Mesendoderm (in vitro differentiated cells): ENCODE data around the gene PCDHGA7.
A peak's percentile ranks its signal among the peaks of the same experiment; 100 is the strongest.
"Not testable (repeated sequence)": the region's sequence is repeated elsewhere in the genome, so short reads cannot be mapped to it uniquely, and the experiment has no call there.

Experiments used
- DNase-seq: peaks from one replicate; pipeline ENCODE4 v3.0.0; 2013
- H2AK5ac ChIP-seq: 2 replicates; pipeline ENCODE4 v1.6.1; 2013; ENCODE audit warnings: low read length, inconsistent platforms
- H2BK120ac ChIP-seq: 2 replicates; pipeline ENCODE4 v1.6.1; 2013; ENCODE audit warnings: low read depth, mild to moderate bottlenecking, low read length, moderate library complexity, mixed read lengths
- H2BK15ac ChIP-seq: replicated peaks from 2 replicates; pipeline ENCODE4 v1.6.1; 2013; ENCODE audit warnings: low read depth, mild to moderate bottlenecking, moderate library complexity
- H2BK5ac ChIP-seq: 2 replicates; pipeline ENCODE4 v1.6.1; 2013; ENCODE audit warnings: low read length, inconsistent platforms
- H3K18ac ChIP-seq: 2 replicates; pipeline ENCODE4 v1.6.1; 2013; ENCODE audit warnings: mild to moderate bottlenecking, low read length, mixed read lengths
- H3K23ac ChIP-seq: one replicate; pipeline ENCODE4 v1.6.1; 2013; ENCODE audit warnings: low read length
- H3K27ac ChIP-seq: 2 replicates; pipeline ENCODE4 v1.5.1; 2013; ENCODE audit warnings: low read depth, mild to moderate bottlenecking, inconsistent platforms, low read length, moderate library complexity
- H3K27me3 ChIP-seq: 2 replicates; pipeline ENCODE4 v1.6.1; 2013; ENCODE audit warnings: low read length, control low read depth, mild to moderate bottlenecking, inconsistent platforms; ENCODE audit not compliant: insufficient read depth, poor library complexity
- H3K36me3 ChIP-seq: 2 replicates; pipeline ENCODE4 v1.6.1; 2013; ENCODE audit warnings: low read length, inconsistent platforms; ENCODE audit not compliant: control insufficient read depth, insufficient read depth
- H3K4ac ChIP-seq: one replicate; pipeline ENCODE4 v1.6.1; 2013; ENCODE audit warnings: low read depth, mild to moderate bottlenecking, low read length, moderate library complexity
- H3K4me1 ChIP-seq: 2 replicates; pipeline ENCODE4 v1.6.1; 2013; ENCODE audit warnings: low read depth, low read length, inconsistent platforms; ENCODE audit not compliant: control insufficient read depth
- H3K4me2 ChIP-seq: 2 replicates; pipeline ENCODE4 v1.6.1; 2013; ENCODE audit warnings: low read length
- H3K4me3 ChIP-seq: 2 replicates; pipeline ENCODE4 v1.5.1; 2013; ENCODE audit warnings: mild to moderate bottlenecking, low read length
- H3K56ac ChIP-seq: one replicate; pipeline ENCODE4 v1.6.1; 2013; ENCODE audit warnings: low read length
- H3K79me1 ChIP-seq: 2 replicates; pipeline ENCODE4 v1.6.1; 2013; ENCODE audit warnings: low read length, inconsistent platforms
- H3K79me2 ChIP-seq: 2 replicates; pipeline ENCODE4 v1.6.1; 2013; ENCODE audit warnings: mild to moderate bottlenecking, low read length; ENCODE audit not compliant: control insufficient read depth, insufficient read depth
- H3K9ac ChIP-seq: 2 replicates; pipeline ENCODE4 v1.6.1; 2013; ENCODE audit warnings: low read length, inconsistent platforms
- H4K5ac ChIP-seq: one replicate; pipeline ENCODE4 v1.6.1; 2013; ENCODE audit warnings: low read length
- H4K8ac ChIP-seq: one replicate; pipeline ENCODE4 v1.6.1; 2013; ENCODE audit warnings: low read depth, mild to moderate bottlenecking, control low read depth, low read length, moderate library complexity
- WGBS: extraction: QIAGEN DNeasy Blood & Tissue Kit; methylation state at CpG from one replicate; pipeline ENCODE4 v1.1.7; 2013; ENCODE audit warnings: low lambda C conversion rate, missing lambda C conversion rate; ENCODE audit not compliant: insufficient coverage; ENCODE audit errors: extremely low coverage; 5-methylcytosine and 5-hydroxymethylcytosine counted together

PCDHGA7 gene

GRCh38 chr5:141412854-141413539, 30.5 kb downstream of the PCDHGA7 start, which contains the start of gene PCDHGA10:
Gene PCDHGA10 (plus strand): TSS chr5:141412987. CDS start chr5:141413176, 189 bp downstream.
- no peaks in the 10 kb centered on the region for H3K4me1 ChIP-seq
- H3K4ac ChIP-seq: no peak within 1 kb of the TSS
- no peak within 1 kb of the TSS for H2AK5ac ChIP-seq
- peak within 1 kb of the TSS; percentile 81 for H3K56ac ChIP-seq
- no CpG with 5 or more reads among the region's 31 CpGs for WGBS
- H3K18ac ChIP-seq: no peak within 1 kb of the TSS
- no peak within 1 kb of the TSS for H2BK15ac ChIP-seq
- no peaks in the 10 kb centered on the region for H3K79me1 ChIP-seq
- no peaks in the 10 kb centered on the region for H3K36me3 ChIP-seq
- H3K27ac ChIP-seq: peak within 1 kb of the TSS; percentile 47
- DNase-seq: peak; percentile 87
- no peaks in the 10 kb centered on the region for H3K27me3 ChIP-seq
- no peaks in the 10 kb centered on the region for H3K79me2 ChIP-seq
- peak within 1 kb of the TSS; percentile 64 for H3K4me3 ChIP-seq
- H2BK120ac ChIP-seq: no peak within 1 kb of the TSS
- H4K8ac ChIP-seq: no peak within 1 kb of the TSS
- H3K9ac ChIP-seq: peak within 1 kb of the TSS; percentile 74
- H3K4me2 ChIP-seq: peak within 1 kb of the TSS; percentile 37
- no peak within 1 kb of the TSS for H2BK5ac ChIP-seq
- no peak within 1 kb of the TSS for H4K5ac ChIP-seq
- no peak within 1 kb of the TSS for H3K23ac ChIP-seq

GRCh38 chr5:141413540-141414069, 31.1 kb downstream of the PCDHGA7 start:
- H3K4me2 ChIP-seq: peak overlapping the region; percentile 28

GRCh38 chr5:141414548-141415274, 32.2 kb downstream of the PCDHGA7 start:
- H3K4me1 ChIP-seq, H2BK120ac ChIP-seq, H2BK15ac ChIP-seq, DNase-seq, H3K36me3 ChIP-seq, H2AK5ac ChIP-seq, H3K79me2 ChIP-seq, H3K27me3 ChIP-seq, H3K9ac ChIP-seq, H3K4me2 ChIP-seq, H2BK5ac ChIP-seq, H3K4me3 ChIP-seq, H3K56ac ChIP-seq, H3K27ac ChIP-seq, H3K79me1 ChIP-seq, H3K18ac ChIP-seq, H4K5ac ChIP-seq, H4K8ac ChIP-seq, H3K23ac ChIP-seq, H3K4ac ChIP-seq: not testable (repeated sequence)
- WGBS: no CpG with 5 or more reads among the region's 46 CpGs

More at GRCh38 chr5:141413540-141414069, 31.1 kb downstream of the PCDHGA7 start:
- DNase-seq: peak; percentile 48
- Histone ChIP-seq H3K36me3 (no peaks in the 10 kb centered on the region), H2BK15ac (no peak overlapping the region), H3K4me1 (no peaks in the 10 kb centered on the region), H3K4ac (no peak overlapping the region), H4K5ac (no peak overlapping the region), H3K79me1 (no peaks in the 10 kb centered on the region), H2BK120ac (no peak overlapping the region), H4K8ac (no peak overlapping the region), H3K23ac (no peak overlapping the region), H3K18ac (no peak overlapping the region), H3K4me3 (peak overlapping the region; percentile 64), H2BK5ac (no peak overlapping the region), H3K27me3 (no peaks in the 10 kb centered on the region), H3K79me2 (no peaks in the 10 kb centered on the region), H2AK5ac (no peak overlapping the region), H3K27ac (no peak overlapping the region), H3K9ac (peak overlapping the region; percentile 74), H3K56ac (peak overlapping the region; percentile 81)
- WGBS: no CpG with 5 or more reads among the region's 25 CpGs

GRCh38 chr5:141415275-141415618, 32.7 kb downstream of the PCDHGA7 start:
- H3K27ac ChIP-seq, H3K36me3 ChIP-seq, H4K8ac ChIP-seq, H2BK15ac ChIP-seq, DNase-seq, H4K5ac ChIP-seq, H3K27me3 ChIP-seq, H3K4me3 ChIP-seq, H3K18ac ChIP-seq, H3K79me1 ChIP-seq, H3K56ac ChIP-seq, H2BK120ac ChIP-seq, H3K23ac ChIP-seq, H3K79me2 ChIP-seq, H3K4me1 ChIP-seq, H3K9ac ChIP-seq, H3K4me2 ChIP-seq, H2AK5ac ChIP-seq, H3K4ac ChIP-seq, H2BK5ac ChIP-seq: not testable (repeated sequence)
- no CpG with 5 or more reads among the region's 24 CpGs for WGBS

GRCh38 chr5:141417494-141418172, 35.1 kb downstream of the PCDHGA7 start, which contains the start of gene PCDHGB7:
Gene PCDHGB7 (plus strand): TSS chr5:141417677. CDS start chr5:141417860, 183 bp downstream.
- H3K36me3 ChIP-seq: not testable (repeated sequence)

More at GRCh38 chr5:141417494-141418172, 35.1 kb downstream of the PCDHGA7 start, which contains the start of gene PCDHGB7:
- not testable (repeated sequence) for H2BK5ac ChIP-seq, H4K5ac ChIP-seq, H3K4ac ChIP-seq, H3K27me3 ChIP-seq, H3K23ac ChIP-seq, H3K79me1 ChIP-seq, H4K8ac ChIP-seq, H2BK120ac ChIP-seq, H3K79me2 ChIP-seq, H3K27ac ChIP-seq, H2BK15ac ChIP-seq, H3K4me1 ChIP-seq, H2AK5ac ChIP-seq, H3K18ac ChIP-seq
- H3K4me3 ChIP-seq: peak within 1 kb of the TSS; percentile 70
- no CpG with 5 or more reads among the region's 47 CpGs for WGBS
- H3K9ac ChIP-seq: peak within 1 kb of the TSS; percentile 75
- DNase-seq: peak; percentile 92
- H3K56ac ChIP-seq: peak within 1 kb of the TSS; percentile 92
- peak within 1 kb of the TSS; percentile 25 for H3K4me2 ChIP-seq
